ACC112 (cell line): Measurements from ENCODE around the gene ANKS1A.

ENCODE experiments used
- H2AFZ ChIP-seq: fragments of 200-600 bp; sonication (generic); one replicate; pipeline ENCODE4 v1.6.0; 2017; ENCODE audit warnings: antibody characterized with exemption, low read length; ENCODE audit not compliant: unreplicated experiment
- H3K27ac ChIP-seq: fragments of 200-600 bp; sonication (generic); 2 replicates; pipeline ENCODE4 v1.5.1; 2014; ENCODE audit warnings: low read depth, mild to moderate bottlenecking, antibody characterized with exemption, low read length, moderate library complexity
- H3K27me3 ChIP-seq: fragments of 200-600 bp; sonication (generic); 2 replicates; pipeline ENCODE4 v1.6.1; 2014; ENCODE audit warnings: mild to moderate bottlenecking, antibody characterized with exemption, low read length, moderate library complexity, mixed read lengths; ENCODE audit not compliant: insufficient read depth
- H3K36me3 ChIP-seq: fragments of 200-600 bp; sonication (generic); 2 replicates; pipeline ENCODE4 v1.6.1; 2016; ENCODE audit warnings: mild to moderate bottlenecking, antibody characterized with exemption, low read length, moderate library complexity, mixed read lengths; ENCODE audit not compliant: insufficient read depth
- H3K4me1 ChIP-seq: fragments of 200-600 bp; sonication (generic); one replicate; pipeline ENCODE4 v1.6.1; 2016; ENCODE audit warnings: low read length, mixed read lengths; ENCODE audit not compliant: insufficient read depth, unreplicated experiment, control insufficient read depth
- H3K4me3 ChIP-seq: fragments of 200-600 bp; sonication (generic); 2 replicates; pipeline ENCODE4 v1.5.1; 2014; ENCODE audit warnings: mild to moderate bottlenecking, low read depth, low read length
- H3K79me2 ChIP-seq: fragments of 200-600 bp; sonication (generic); one replicate; pipeline ENCODE4 v1.6.0; 2016; ENCODE audit warnings: low read length; ENCODE audit not compliant: control insufficient read depth, unreplicated experiment, insufficient read depth

Gene ANKS1A

GRCh38 chr6:35021004-35021403 is 131.9 kb downstream of the ANKS1A start:
- Histone ChIP-seq H3K79me2 (no peaks in the 10 kb centered on the region), H3K4me3 (no peak overlapping the region), H3K4me1 (peaks cover 38% of the 10 kb centered on the region), H3K27ac (no peak overlapping the region), H3K27me3 (no peaks in the 10 kb centered on the region), H3K36me3 (no peaks in the 10 kb centered on the region), H2AFZ (no peak overlapping the region)

GRCh38 chr6:35023091-35024000 is 134.3 kb downstream of the ANKS1A start:
- H3K4me1 ChIP-seq, result peaks cover 33% of the 10 kb centered on the region
- no peak overlapping the region for H3K4me3 ChIP-seq
- no peaks in the 10 kb centered on the region for H3K27me3 ChIP-seq
- H3K36me3 ChIP-seq, result no peaks in the 10 kb centered on the region
- H3K27ac ChIP-seq, result no peak overlapping the region
- H3K79me2 ChIP-seq, result no peaks in the 10 kb centered on the region
- no peak overlapping the region for H2AFZ ChIP-seq

GRCh38 chr6:35024551-35025054 is 135.5 kb downstream of the ANKS1A start:
- H3K79me2 ChIP-seq, result no peaks in the 10 kb centered on the region
- H3K27ac ChIP-seq, result peak overlapping the region; percentile 20
- peaks cover 33% of the 10 kb centered on the region for H3K4me1 ChIP-seq
- H3K27me3 ChIP-seq, result no peaks in the 10 kb centered on the region
- no peak overlapping the region for H3K4me3 ChIP-seq
- H3K36me3 ChIP-seq, result no peaks in the 10 kb centered on the region
- H2AFZ ChIP-seq, result no peak overlapping the region

- Histone ChIP-seq H2AFZ (no peak overlapping the region), H3K36me3 (no peaks in the 10 kb centered on the region), H3K27ac (peak overlapping the region; percentile 21; the same call in 1 of the 2 replicates), H3K4me1 (peaks cover 33% of the 10 kb centered on the region), H3K4me3 (no peak overlapping the region), H3K79me2 (no peaks in the 10 kb centered on the region), H3K27me3 (no peaks in the 10 kb centered on the region)
These were observed 136.5 kb downstream of the ANKS1A start for GRCh38 chr6:35025232-35026188.

GRCh38 chr6:35026434-35027222 is 137.6 kb downstream of the ANKS1A start:
- Histone ChIP-seq H3K4me3 (no peak overlapping the region; the same call in 1 of the 2 replicates), H3K27ac (peak overlapping the region; percentile 14; the same call in 1 of the 2 replicates), H3K36me3 (no peaks in the 10 kb centered on the region), H2AFZ (no peak overlapping the region), H3K79me2 (no peaks in the 10 kb centered on the region), H3K27me3 (no peaks in the 10 kb centered on the region), H3K4me1 (peaks cover 33% of the 10 kb centered on the region)

GRCh38 chr6:35027807-35028206 is 138.8 kb downstream of the ANKS1A start:
- Histone ChIP-seq H3K27me3 (no peaks in the 10 kb centered on the region), H3K27ac (no peak overlapping the region), H3K4me3 (no peak overlapping the region), H2AFZ (no peak overlapping the region), H3K36me3 (no peaks in the 10 kb centered on the region), H3K4me1 (peaks cover 33% of the 10 kb centered on the region), H3K79me2 (no peaks in the 10 kb centered on the region)

- H3K79me2 ChIP-seq, result no peaks in the 10 kb centered on the region
These were observed 140.0 kb downstream of the ANKS1A start for GRCh38 chr6:35028781-35029769.

GRCh38 chr6:35030099-35030498 is 141.0 kb downstream of the ANKS1A start:
- no peaks in the 10 kb centered on the region for H3K36me3 ChIP-seq
- no peak overlapping the region for H2AFZ ChIP-seq
- peaks cover 24% of the 10 kb centered on the region for H3K4me1 ChIP-seq
- H3K27ac ChIP-seq, result no peak overlapping the region
- H3K4me3 ChIP-seq, result no peak overlapping the region
- no peaks in the 10 kb centered on the region for H3K79me2 ChIP-seq
- no peaks in the 10 kb centered on the region for H3K27me3 ChIP-seq

More at GRCh38 chr6:35028781-35029769, 140.0 kb downstream of the ANKS1A start:
- H3K4me3 ChIP-seq, result no peak overlapping the region
- H3K27ac ChIP-seq, result no peak overlapping the region
- peaks cover 33% of the 10 kb centered on the region for H3K4me1 ChIP-seq
- no peaks in the 10 kb centered on the region for H3K36me3 ChIP-seq
- no peak overlapping the region for H2AFZ ChIP-seq
- no peaks in the 10 kb centered on the region for H3K27me3 ChIP-seq
